Gastrocnemius medialis (tissue), 4 donors: ENCODE measurements around the gene PAPPA.

Source experiments
- POLR2A ChIP-seq, 2 donors: fragments of 450-650 bp; IDR thresholded peaks; one replicate each; pipeline ENCODE4 v1.6.1; 2017; ENCODE audit warnings: antibody characterized with exemption in 2 of 2, mild to moderate bottlenecking in 2 of 2, moderate library complexity in 2 of 2
- TF ChIP-seq, protein P1 (sequence below), 5 experiments: fragments of 450-650 bp in 3 of 5; fragments of 200-600 bp in 2 of 5; sonication (generic) in 2 of 5; IDR thresholded peaks in 4 of 5; conservative IDR thresholded peaks in 1 of 5; 1 replicate in 4 of 5; 2 replicates in 1 of 5; pipeline ENCODE4 v1.5.1; 2016 to 2019; ENCODE audit warnings: antibody characterized with exemption in 5 of 5, mild to moderate bottlenecking in 3 of 5, moderate library complexity in 3 of 5

DNA sequence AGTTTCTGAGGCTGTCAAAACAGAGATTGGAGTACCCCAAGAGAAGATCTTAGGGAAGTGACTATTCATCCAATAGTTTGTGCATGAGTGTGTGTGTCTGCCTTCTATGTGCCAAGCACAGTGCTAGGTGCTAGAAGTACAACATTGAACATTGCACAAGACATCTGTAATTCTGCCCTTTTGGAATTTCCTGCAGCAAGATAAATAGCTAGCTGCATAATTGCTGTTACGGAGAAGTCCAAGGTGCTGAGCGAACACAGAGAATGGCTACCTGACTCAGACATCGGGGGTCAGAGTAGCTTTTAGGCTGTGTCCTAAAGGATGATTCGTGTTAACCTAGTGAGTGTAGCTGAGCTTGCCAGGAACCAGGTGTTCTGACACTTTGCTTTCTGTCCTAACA lies 44.8 kb downstream of the PAPPA start:
- TF ChIP-seq, protein P1, sequence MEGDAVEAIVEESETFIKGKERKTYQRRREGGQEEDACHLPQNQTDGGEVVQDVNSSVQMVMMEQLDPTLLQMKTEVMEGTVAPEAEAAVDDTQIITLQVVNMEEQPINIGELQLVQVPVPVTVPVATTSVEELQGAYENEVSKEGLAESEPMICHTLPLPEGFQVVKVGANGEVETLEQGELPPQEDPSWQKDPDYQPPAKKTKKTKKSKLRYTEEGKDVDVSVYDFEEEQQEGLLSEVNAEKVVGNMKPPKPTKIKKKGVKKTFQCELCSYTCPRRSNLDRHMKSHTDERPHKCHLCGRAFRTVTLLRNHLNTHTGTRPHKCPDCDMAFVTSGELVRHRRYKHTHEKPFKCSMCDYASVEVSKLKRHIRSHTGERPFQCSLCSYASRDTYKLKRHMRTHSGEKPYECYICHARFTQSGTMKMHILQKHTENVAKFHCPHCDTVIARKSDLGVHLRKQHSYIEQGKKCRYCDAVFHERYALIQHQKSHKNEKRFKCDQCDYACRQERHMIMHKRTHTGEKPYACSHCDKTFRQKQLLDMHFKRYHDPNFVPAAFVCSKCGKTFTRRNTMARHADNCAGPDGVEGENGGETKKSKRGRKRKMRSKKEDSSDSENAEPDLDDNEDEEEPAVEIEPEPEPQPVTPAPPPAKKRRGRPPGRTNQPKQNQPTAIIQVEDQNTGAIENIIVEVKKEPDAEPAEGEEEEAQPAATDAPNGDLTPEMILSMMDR (IDR thresholded peaks at IDR 0.05 in 4 of 5, conservative IDR thresholded peaks at IDR 0.05 in 1 of 5): no peak
- no peak for TF ChIP-seq POLR2A (IDR thresholded peaks at IDR 0.05)
